Fibroblast of skin of right biceps (primary cell): ENCODE measurements around the gene ZNF197.
"Not testable (repeated sequence)": the region's sequence is repeated elsewhere in the genome, so short reads cannot be mapped to it uniquely, and the experiment has no call there.

Experiments
- DNase-seq: peaks from one replicate; pipeline ENCODE4 v3.0.0-alpha.2; 2013

The ZNF197 gene

GRCh38 chr3:44665173-44665572 is 40.3 kb downstream of the ZNF197 start:
- no peak for DNase-seq

- DNase-seq = no peak
These were observed 41.5 kb downstream of the ZNF197 start for GRCh38 chr3:44666346-44666745.

GRCh38 chr3:44669760-44670159 is 44.9 kb downstream of the ZNF197 start:
- no peak for DNase-seq

- DNase-seq = not testable (repeated sequence)
These were observed 48.6 kb downstream of the ZNF197 start for GRCh38 chr3:44673466-44673865.

- DNase-seq = no peak
These were observed 49.4 kb downstream of the ZNF197 start for GRCh38 chr3:44674211-44674610.

- no peak for DNase-seq
These were observed 53.8 kb downstream of the ZNF197 start for GRCh38 chr3:44678480-44679116.

GRCh38 chr3:44680921-44681455 is 56.2 kb downstream of the ZNF197 start:
- DNase-seq = no peak

GRCh38 chr3:44682182-44682896 is 57.5 kb downstream of the ZNF197 start:
- DNase-seq = peak; percentile 55

GRCh38 chr3:44685128-44685800 is 60.4 kb downstream of the ZNF197 start:
- peak; percentile 84 for DNase-seq

- no peak for DNase-seq
These were observed 63.1 kb downstream of the ZNF197 start for GRCh38 chr3:44687898-44688297.
